SU-DHL-6 (cell line): Measurements from ENCODE around the gene ZNF804B.
A peak's percentile ranks its signal among the peaks of the same experiment; 100 is the strongest.

Source experiments
- H2AFZ ChIP-seq: fragments of 200-600 bp; sonication (generic); 2 replicates; pipeline ENCODE4 v1.6.1; 2014; ENCODE audit warnings: low read depth, mild to moderate bottlenecking, moderate library complexity, mixed read lengths, antibody characterized with exemption, low read length; ENCODE audit not compliant: severe bottlenecking
- H3F3A ChIP-seq: fragments of 200-600 bp; shearing (Covaris generic); 2 replicates; pipeline ENCODE4 v1.6.0; 2016; ENCODE audit warnings: antibody characterized with exemption, mild to moderate bottlenecking; ENCODE audit not compliant: insufficient read depth
- H3K27ac ChIP-seq: fragments of 200-600 bp; sonication (generic); 2 replicates; pipeline ENCODE4 v1.5.1; 2016; ENCODE audit warnings: low read depth, mild to moderate bottlenecking, low read length, moderate library complexity, mixed read lengths
- H3K27me3 ChIP-seq: fragments of 200-600 bp; sonication (generic), shearing (Covaris generic); 2 replicates; pipeline ENCODE4 v1.6.0; 2014; ENCODE audit warnings: mild to moderate bottlenecking, low read length
- H3K36me3 ChIP-seq: fragments of 200-600 bp; sonication (generic); 2 replicates; pipeline ENCODE4 v1.6.1; 2014; ENCODE audit warnings: mild to moderate bottlenecking, low read length, mixed read lengths
- H3K4me2 ChIP-seq: fragments of 300-600, 200-600 bp; shearing (Covaris generic), sonication (generic); 2 replicates; pipeline ENCODE4 v1.6.0; 2014; ENCODE audit warnings: low read length, low read depth, mild to moderate bottlenecking; ENCODE audit not compliant: poor library complexity, severe bottlenecking
- H3K4me3 ChIP-seq: fragments of 200-600 bp; sonication (generic); 2 replicates; pipeline ENCODE4 v1.5.1; 2014; ENCODE audit warnings: antibody characterized with exemption, low read length, mild to moderate bottlenecking, mixed read lengths; ENCODE audit not compliant: insufficient read depth, poor library complexity, severe bottlenecking
- H3K79me2 ChIP-seq: fragments of 200-600 bp; sonication (generic); 2 replicates; pipeline ENCODE4 v1.6.1; 2014; ENCODE audit warnings: mild to moderate bottlenecking, low read length, moderate library complexity; ENCODE audit not compliant: insufficient read depth
- H3K9ac ChIP-seq: fragments of 200-600 bp; sonication (generic); 2 replicates; pipeline ENCODE4 v1.7.0; 2014; ENCODE audit warnings: mild to moderate bottlenecking, low read length
- H3K9me2 ChIP-seq: fragments of 200-600 bp; sonication (generic); replicated peaks from 2 replicates; pipeline ENCODE4 v1.6.1; 2014; ENCODE audit warnings: low read length; ENCODE audit not compliant: insufficient read depth
- H3K9me3 ChIP-seq: fragments of 200-600 bp; sonication (generic); 2 replicates; pipeline ENCODE4 v1.6.1; 2014; ENCODE audit warnings: low read length, mixed read lengths; ENCODE audit not compliant: insufficient read depth
- H4K20me1 ChIP-seq: fragments of 200-600 bp; sonication (generic); 2 replicates; pipeline ENCODE4 v1.6.1; 2014; ENCODE audit warnings: low read depth, mild to moderate bottlenecking, antibody characterized with exemption, low read length, moderate library complexity, mixed read lengths
- CTCF ChIP-seq: fragments of 200-600 bp; sonication (generic); IDR thresholded peaks from one replicate; pipeline ENCODE4 v1.5.1; 2017; ENCODE audit warnings: antibody characterized with exemption, mild to moderate bottlenecking, low read length, moderate library complexity; ENCODE audit not compliant: insufficient read depth, poor library complexity, severe bottlenecking
- EZH2phosphoT487 ChIP-seq: fragments of 200-600 bp; sonication (generic), shearing (Covaris generic); conservative IDR thresholded peaks from 2 replicates; pipeline ENCODE4 v1.6.1; 2018; ENCODE audit warnings: mild to moderate bottlenecking, antibody characterized with exemption, low read length, moderate library complexity, mixed read lengths

The ZNF804B gene

GRCh38 chr7:88919478-88920131 lies 160.1 kb downstream of the ZNF804B start:
- H3K79me2 ChIP-seq, result no peaks in the 10 kb centered on the region
- peak overlapping the region; percentile 19 for H3K4me2 ChIP-seq

GRCh38 chr7:88922944-88923343 lies 163.4 kb downstream of the ZNF804B start:
- H3K9me3 ChIP-seq, result no peaks in the 10 kb centered on the region
- TF ChIP-seq EZH2phosphoT487 (no peak), CTCF (no peak)
- H3K4me3 ChIP-seq, result no peak overlapping the region
- H3K79me2 ChIP-seq, result no peaks in the 10 kb centered on the region
- H3K4me2 ChIP-seq, result no peak overlapping the region
- no peaks in the 10 kb centered on the region for H4K20me1 ChIP-seq
- no peaks in the 10 kb centered on the region for H3K9me2 ChIP-seq
- H3K27me3 ChIP-seq, result no peaks in the 10 kb centered on the region
- H3K36me3 ChIP-seq, result no peaks in the 10 kb centered on the region
- H3K27ac ChIP-seq, result no peak overlapping the region
- no peak overlapping the region for H3K9ac ChIP-seq
- no peak overlapping the region for H2AFZ ChIP-seq
- no peaks in the 10 kb centered on the region for H3F3A ChIP-seq

More at GRCh38 chr7:88919478-88920131, 160.1 kb downstream of the ZNF804B start:
- Histone ChIP-seq H2AFZ (peak overlapping the region; percentile 18), H3K36me3 (no peaks in the 10 kb centered on the region; the same call in 1 of the 2 replicates), H3K4me3 (no peak overlapping the region), H3K27me3 (no peaks in the 10 kb centered on the region), H3F3A (no peaks in the 10 kb centered on the region), H3K9ac (no peak overlapping the region), H4K20me1 (no peaks in the 10 kb centered on the region), H3K9me3 (no peaks in the 10 kb centered on the region), H3K9me2 (no peaks in the 10 kb centered on the region), H3K27ac (no peak overlapping the region)
- TF ChIP-seq EZH2phosphoT487 (no peak), CTCF (no peak)

GRCh38 chr7:88928276-88928675 lies 168.8 kb downstream of the ZNF804B start:
- H3K9ac ChIP-seq, result no peak overlapping the region
- no peak overlapping the region for H3K27ac ChIP-seq
- H3K9me3 ChIP-seq, result no peaks in the 10 kb centered on the region
- H3K4me2 ChIP-seq, result no peak overlapping the region
- H2AFZ ChIP-seq, result no peak overlapping the region
- H3K36me3 ChIP-seq, result no peaks in the 10 kb centered on the region
- no peak overlapping the region for H3K4me3 ChIP-seq
- no peaks in the 10 kb centered on the region for H3K9me2 ChIP-seq
- H3K79me2 ChIP-seq, result no peaks in the 10 kb centered on the region
- H3F3A ChIP-seq, result no peaks in the 10 kb centered on the region
- TF ChIP-seq CTCF (no peak), EZH2phosphoT487 (no peak)
- H4K20me1 ChIP-seq, result no peaks in the 10 kb centered on the region
- no peaks in the 10 kb centered on the region for H3K27me3 ChIP-seq
